Smooth muscle cell (in vitro differentiated cells): ENCODE data around the gene PTPRN2. TPM values are rescaled to one million over a fixed set of nuclear protein-coding genes. Genes with fewer than 3 reads are reported as not detected.

Experiments used
- DNase-seq: peaks from one replicate; lab custom pipeline; 2025; ENCODE audit not compliant: unreplicated experiment; lab: John Stamatoyannopoulos, UW
- H2AFZ ChIP-seq: fragments of 200-600 bp; sonication (generic); 2 replicates; pipeline ENCODE4 v1.6.0; 2016; ENCODE audit warnings: antibody characterized with exemption, low read depth, mild to moderate bottlenecking
- H3F3A ChIP-seq: fragments of 200-600 bp; sonication (generic); 2 replicates; pipeline ENCODE4 v1.6.0; 2017; ENCODE audit warnings: antibody characterized with exemption, low read depth
- H3K27ac ChIP-seq: fragments of 200-600 bp; sonication (generic); 2 replicates; pipeline ENCODE4 v1.5.1; 2016; ENCODE audit warnings: low read depth, mild to moderate bottlenecking
- H3K27me3 ChIP-seq: fragments of 200-600 bp; sonication (generic); 2 replicates; pipeline ENCODE4 v1.6.1; 2016; ENCODE audit warnings: low read depth, mild to moderate bottlenecking
- H3K36me3 ChIP-seq: fragments of 200-600 bp; sonication (generic); 2 replicates; pipeline ENCODE4 v1.5.1; 2016; ENCODE audit warnings: low read depth
- H3K4me1 ChIP-seq: fragments of 200-600 bp; sonication (generic); 2 replicates; pipeline ENCODE4 v1.5.1; 2016; ENCODE audit warnings: low read depth
- H3K4me2 ChIP-seq: fragments of 200-600 bp; sonication (generic); 2 replicates; pipeline ENCODE4 v1.6.0; 2016; ENCODE audit warnings: mild to moderate bottlenecking
- H3K4me3 ChIP-seq: fragments of 200-600 bp; sonication (generic); 2 replicates; pipeline ENCODE4 v1.5.1; 2016; ENCODE audit warnings: mild to moderate bottlenecking
- H3K79me2 ChIP-seq: fragments of 200-600 bp; sonication (generic); 2 replicates; pipeline ENCODE4 v1.6.0; 2016; ENCODE audit warnings: low read depth, mild to moderate bottlenecking
- H3K9ac ChIP-seq: fragments of 200-600 bp; sonication (generic); 2 replicates; pipeline ENCODE4 v1.6.0; 2016; ENCODE audit warnings: low read depth
- H3K9me3 ChIP-seq: fragments of 200-600 bp; sonication (generic); replicated peaks from 2 replicates; pipeline ENCODE4 v1.5.1; 2016; ENCODE audit warnings: low read depth
- H4K20me1 ChIP-seq: fragments of 200-600 bp; sonication (generic); 2 replicates; pipeline ENCODE4 v1.6.0; 2016; ENCODE audit warnings: low read depth
- WGBS: methylation state at CpG from one replicate; pipeline ENCODE4 v1.1.7; 2016; ENCODE audit warnings: low lambda C conversion rate; 5-methylcytosine and 5-hydroxymethylcytosine counted together
- polyA plus RNA-seq: library from polyadenylated mRNA; unstranded; fragments of >200 nt; fragmentation: Nextera tagmentation; extraction: Ambion mirVana; gene quantifications from 2 replicates; pipeline ENCODE4 v1.2.1, GENCODE V29; 2016
- total RNA-seq: library from RNA; depleted of rRNA; stranded (reverse); fragments of >200 nt; gene quantifications from 2 replicates; pipeline ENCODE4 v1.2.3, GENCODE V29; 2014
- TF ChIP-seq, protein P1 (sequence below): fragments of 200-600 bp; sonication (generic); IDR thresholded peaks from 2 replicates; pipeline ENCODE4 v1.5.1; 2017; ENCODE audit warnings: borderline replicate concordance, mild to moderate bottlenecking, antibody characterized with exemption; ENCODE audit not compliant: insufficient read depth, poor library complexity, severe bottlenecking

The PTPRN2 gene
- total and polyA plus RNA-seq, 2 experiments from 2014 or later, result 0.09 to 0.87 TPM

GRCh38 chr7:157759246-157759805 is 828.3 kb downstream of the PTPRN2 start:
- no peak overlapping the region for H3K27ac ChIP-seq
- H3K79me2 ChIP-seq, result no peaks in the 10 kb centered on the region
- no peaks in the 10 kb centered on the region for H4K20me1 ChIP-seq
- H3F3A ChIP-seq, result no peaks in the 10 kb centered on the region
- H3K4me3 ChIP-seq, result no peak overlapping the region
- no peak overlapping the region for H3K9ac ChIP-seq
- TF ChIP-seq, protein P1, sequence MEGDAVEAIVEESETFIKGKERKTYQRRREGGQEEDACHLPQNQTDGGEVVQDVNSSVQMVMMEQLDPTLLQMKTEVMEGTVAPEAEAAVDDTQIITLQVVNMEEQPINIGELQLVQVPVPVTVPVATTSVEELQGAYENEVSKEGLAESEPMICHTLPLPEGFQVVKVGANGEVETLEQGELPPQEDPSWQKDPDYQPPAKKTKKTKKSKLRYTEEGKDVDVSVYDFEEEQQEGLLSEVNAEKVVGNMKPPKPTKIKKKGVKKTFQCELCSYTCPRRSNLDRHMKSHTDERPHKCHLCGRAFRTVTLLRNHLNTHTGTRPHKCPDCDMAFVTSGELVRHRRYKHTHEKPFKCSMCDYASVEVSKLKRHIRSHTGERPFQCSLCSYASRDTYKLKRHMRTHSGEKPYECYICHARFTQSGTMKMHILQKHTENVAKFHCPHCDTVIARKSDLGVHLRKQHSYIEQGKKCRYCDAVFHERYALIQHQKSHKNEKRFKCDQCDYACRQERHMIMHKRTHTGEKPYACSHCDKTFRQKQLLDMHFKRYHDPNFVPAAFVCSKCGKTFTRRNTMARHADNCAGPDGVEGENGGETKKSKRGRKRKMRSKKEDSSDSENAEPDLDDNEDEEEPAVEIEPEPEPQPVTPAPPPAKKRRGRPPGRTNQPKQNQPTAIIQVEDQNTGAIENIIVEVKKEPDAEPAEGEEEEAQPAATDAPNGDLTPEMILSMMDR, result no peak
- 83% methylated on average over 19 of the region's 19 CpGs for WGBS
- DNase-seq, result no peak
- no peaks in the 10 kb centered on the region for H3K4me1 ChIP-seq
- no peaks in the 10 kb centered on the region for H3K9me3 ChIP-seq
- H3K36me3 ChIP-seq, result no peaks in the 10 kb centered on the region
- no peaks in the 10 kb centered on the region for H3K27me3 ChIP-seq
- no peak overlapping the region for H2AFZ ChIP-seq
- no peak overlapping the region for H3K4me2 ChIP-seq

GRCh38 chr7:157758468-157759245 is 829.0 kb downstream of the PTPRN2 start:
- H3K9me3 ChIP-seq, result no peaks in the 10 kb centered on the region
- H3K4me3 ChIP-seq, result no peak overlapping the region
- H3K79me2 ChIP-seq, result no peaks in the 10 kb centered on the region
- H3K27me3 ChIP-seq, result no peaks in the 10 kb centered on the region
- H4K20me1 ChIP-seq, result no peaks in the 10 kb centered on the region
- DNase-seq, result no peak
- TF ChIP-seq, protein P1, result no peak
- H2AFZ ChIP-seq, result no peak overlapping the region
- no peak overlapping the region for H3K9ac ChIP-seq
- 90% methylated on average over 33 of the region's 36 CpGs for WGBS
- no peak overlapping the region for H3K4me2 ChIP-seq
- H3K36me3 ChIP-seq, result no peaks in the 10 kb centered on the region
- H3K27ac ChIP-seq, result no peak overlapping the region
- no peaks in the 10 kb centered on the region for H3K4me1 ChIP-seq
- H3F3A ChIP-seq, result no peaks in the 10 kb centered on the region

GRCh38 chr7:157757776-157758467 is 829.7 kb downstream of the PTPRN2 start:
- WGBS, result 86% methylated on average over 45 of the region's 48 CpGs
- no peak for DNase-seq
- TF ChIP-seq, protein P1, result no peak
- no peaks in the 10 kb centered on the region for H3K36me3 ChIP-seq
- no peak overlapping the region for H2AFZ ChIP-seq
- H4K20me1 ChIP-seq, result no peaks in the 10 kb centered on the region
- no peak overlapping the region for H3K4me2 ChIP-seq
- H3F3A ChIP-seq, result no peaks in the 10 kb centered on the region
- no peak overlapping the region for H3K4me3 ChIP-seq
- H3K9me3 ChIP-seq, result no peaks in the 10 kb centered on the region
- H3K27ac ChIP-seq, result no peak overlapping the region
- no peaks in the 10 kb centered on the region for H3K79me2 ChIP-seq
- H3K4me1 ChIP-seq, result no peaks in the 10 kb centered on the region
- H3K9ac ChIP-seq, result no peak overlapping the region
- no peaks in the 10 kb centered on the region for H3K27me3 ChIP-seq
